OCI-LY7 (cell line): ENCODE data around the gene GLB1L3. TPM values are rescaled to one million over a fixed set of nuclear protein-coding genes. Genes with fewer than 3 reads are reported as not detected.

Experiments
- BruUV-seq: library from RNA; stranded (reverse); fragments of 400-500 nt; replicated peaks from 2 replicates; lab custom pipeline; 2021; lab: Mats Ljungman, UMichigan
- CTCF ChIA-PET: fragments of 300-600 bp; sonication (Branson Sonifier 250); formaldehyde crosslinking; loops from one replicate; lab custom pipeline; 2022; ENCODE audit warnings: antibody characterized with exemption; ENCODE audit not compliant: unreplicated experiment; lab: Charles Lee
- POLR2A ChIA-PET: fragments of 300-600 bp; sonication (Branson Sonifier 250); formaldehyde crosslinking; loops from one replicate; lab custom pipeline; 2022; ENCODE audit warnings: antibody characterized with exemption; lab: Charles Lee
- DNase-seq: peaks from one replicate; pipeline ENCODE4 v3.0.0-alpha.2; 2015; ENCODE audit warnings: low spot score
- H2AFZ ChIP-seq: fragments of 200-600 bp; sonication (generic), shearing (Covaris generic); 2 replicates; pipeline ENCODE4 v1.6.1; 2014; ENCODE audit warnings: mild to moderate bottlenecking, antibody characterized with exemption, low read length, moderate library complexity
- H3K27ac ChIP-seq: fragments of 200-600 bp; sonication (generic); 2 replicates; pipeline ENCODE4 v1.5.1; 2014; ENCODE audit warnings: mixed run types, low read depth, mild to moderate bottlenecking, moderate library complexity, low read length, inconsistent platforms; ENCODE audit not compliant: poor library complexity, severe bottlenecking
- H3K36me3 ChIP-seq: fragments of 200-600 bp; sonication (generic); 2 replicates; pipeline ENCODE4 v1.6.1; 2014; ENCODE audit warnings: mild to moderate bottlenecking, antibody characterized with exemption, low read length, moderate library complexity, mixed read lengths; ENCODE audit not compliant: insufficient read depth
- H3K4me1 ChIP-seq: fragments of 200-600 bp; sonication (generic); 2 replicates; pipeline ENCODE4 v1.5.1; 2014; ENCODE audit warnings: mild to moderate bottlenecking, low read length; ENCODE audit not compliant: insufficient read depth, poor library complexity, severe bottlenecking
- H3K4me2 ChIP-seq: fragments of 200-600 bp; sonication (generic); 2 replicates; pipeline ENCODE4 v1.6.1; 2014; ENCODE audit warnings: mild to moderate bottlenecking, low read length
- H3K4me3 ChIP-seq: fragments of 200-600 bp; sonication (generic); 2 replicates; pipeline ENCODE4 v1.5.1; 2014; ENCODE audit warnings: mild to moderate bottlenecking, low read depth, low read length; ENCODE audit not compliant: poor library complexity, severe bottlenecking
- H3K79me2 ChIP-seq: fragments of 200-600 bp; sonication (generic); 2 replicates; pipeline ENCODE4 v1.6.1; 2016; ENCODE audit warnings: low read depth, mild to moderate bottlenecking, low read length, moderate library complexity, mixed read lengths; ENCODE audit not compliant: insufficient read depth
- H3K9me2 ChIP-seq: fragments of 200-600 bp; sonication (generic); 2 replicates; pipeline ENCODE4 v1.6.1; 2016; ENCODE audit warnings: mild to moderate bottlenecking, low read length, mixed read lengths; ENCODE audit not compliant: insufficient read depth
- H3K9me3 ChIP-seq: fragments of 200-600 bp; sonication (generic); 2 replicates; pipeline ENCODE4 v1.6.1; 2014; ENCODE audit warnings: mild to moderate bottlenecking, mixed run types, low read length, mixed read lengths
- H4K20me1 ChIP-seq: fragments of 200-600 bp; sonication (generic); 2 replicates; pipeline ENCODE4 v1.6.1; 2014; ENCODE audit warnings: mild to moderate bottlenecking, antibody characterized with exemption, low read length, moderate library complexity, mixed read lengths; ENCODE audit not compliant: insufficient read depth
- EZH2phosphoT487 ChIP-seq: fragments of 200-600 bp; sonication (generic); IDR thresholded peaks from 2 replicates; pipeline ENCODE4 v1.6.1; 2018; ENCODE audit warnings: low read depth, borderline replicate concordance, mild to moderate bottlenecking, mixed run types, antibody characterized with exemption, low read length, moderate library complexity, mixed read lengths
- intact Hi-C: fragments of 100-400 bp; cut with micrococcal nuclease; formaldehyde crosslinking; loops from one replicate; pipeline ENCODE4 v1.10.0; 2022; ENCODE audit not compliant: unreplicated experiment
- total RNA-seq, 2 experiments: library from RNA; depleted of rRNA in 1 of 2; stranded (reverse); fragments of >200 nt in 1 of 2; shearing (Covaris generic) in 1 of 2; gene quantifications; 2 replicates each; pipeline ENCODE4 v1.2.3, GENCODE V29; 2014 to 2022
- TF ChIP-seq, protein P1 (sequence below): fragments of 200-600 bp; sonication (generic); conservative IDR thresholded peaks from 2 replicates; pipeline ENCODE4 v1.5.1; 2014; ENCODE audit warnings: mild to moderate bottlenecking, antibody characterized with exemption, low read length, moderate library complexity, mixed read lengths

The GLB1L3 gene
- total RNA-seq, 2 experiments from 2014 or later = not detected

DNA sequence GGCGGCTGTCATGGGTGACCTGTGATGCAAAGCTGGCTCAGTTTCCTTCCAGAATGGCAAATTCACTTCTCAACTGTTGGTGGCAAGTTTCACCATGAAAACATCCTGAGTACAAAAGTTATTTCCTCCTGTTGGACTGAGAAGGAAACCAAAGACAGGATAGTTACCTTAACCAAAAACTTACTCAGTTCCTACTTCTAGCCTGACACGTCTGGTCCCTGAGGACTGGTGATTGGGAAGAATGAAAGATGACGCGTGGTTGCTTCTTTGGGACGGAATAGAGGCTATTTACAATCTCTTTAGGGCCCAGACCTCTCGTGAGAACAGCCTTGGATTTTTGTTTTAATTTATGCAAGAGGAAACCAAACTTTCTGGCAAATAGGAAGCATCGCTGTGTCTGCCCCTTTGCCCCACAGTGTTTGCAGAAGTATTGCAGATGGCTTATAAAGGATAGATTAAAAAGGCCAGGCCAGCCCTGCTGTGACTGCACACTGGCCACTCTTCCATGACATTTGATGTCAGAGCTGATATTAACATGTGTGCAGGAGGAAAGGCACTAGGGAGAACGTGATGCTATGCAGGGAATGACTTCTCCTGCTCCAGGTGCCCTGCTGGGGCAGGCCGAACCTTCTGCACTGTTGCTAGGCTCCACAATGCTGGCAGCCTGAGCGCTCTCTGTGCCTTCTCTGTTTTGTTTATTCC, 44.1 kb upstream of the GLB1L3 start:
- no TSS peak for BruUV-seq
- no peak overlapping the region for H3K4me2 ChIP-seq
- no peaks in the 10 kb centered on the region for H3K9me2 ChIP-seq
- peaks cover 36% of the 10 kb centered on the region for H3K4me1 ChIP-seq
- peaks cover 26% of the 10 kb centered on the region; the same call in 1 of the 2 replicates for H3K79me2 ChIP-seq
- no peak for DNase-seq
- peaks cover 6% of the 10 kb centered on the region; the same call in 1 of the 2 replicates for H3K36me3 ChIP-seq
- intact Hi-C loops = no loop called here
- no peak overlapping the region for H3K27ac ChIP-seq
- no peak overlapping the region for H3K4me3 ChIP-seq
- no peak for TF ChIP-seq EZH2phosphoT487
- TF ChIP-seq, protein P1, sequence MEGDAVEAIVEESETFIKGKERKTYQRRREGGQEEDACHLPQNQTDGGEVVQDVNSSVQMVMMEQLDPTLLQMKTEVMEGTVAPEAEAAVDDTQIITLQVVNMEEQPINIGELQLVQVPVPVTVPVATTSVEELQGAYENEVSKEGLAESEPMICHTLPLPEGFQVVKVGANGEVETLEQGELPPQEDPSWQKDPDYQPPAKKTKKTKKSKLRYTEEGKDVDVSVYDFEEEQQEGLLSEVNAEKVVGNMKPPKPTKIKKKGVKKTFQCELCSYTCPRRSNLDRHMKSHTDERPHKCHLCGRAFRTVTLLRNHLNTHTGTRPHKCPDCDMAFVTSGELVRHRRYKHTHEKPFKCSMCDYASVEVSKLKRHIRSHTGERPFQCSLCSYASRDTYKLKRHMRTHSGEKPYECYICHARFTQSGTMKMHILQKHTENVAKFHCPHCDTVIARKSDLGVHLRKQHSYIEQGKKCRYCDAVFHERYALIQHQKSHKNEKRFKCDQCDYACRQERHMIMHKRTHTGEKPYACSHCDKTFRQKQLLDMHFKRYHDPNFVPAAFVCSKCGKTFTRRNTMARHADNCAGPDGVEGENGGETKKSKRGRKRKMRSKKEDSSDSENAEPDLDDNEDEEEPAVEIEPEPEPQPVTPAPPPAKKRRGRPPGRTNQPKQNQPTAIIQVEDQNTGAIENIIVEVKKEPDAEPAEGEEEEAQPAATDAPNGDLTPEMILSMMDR = no peak
- H4K20me1 ChIP-seq = peaks cover 39% of the 10 kb centered on the region
- no peak overlapping the region for H2AFZ ChIP-seq
- ChIA-PET CTCF (no interaction called here), POLR2A (no interaction called here)
- no peaks in the 10 kb centered on the region for H3K9me3 ChIP-seq

DNA sequence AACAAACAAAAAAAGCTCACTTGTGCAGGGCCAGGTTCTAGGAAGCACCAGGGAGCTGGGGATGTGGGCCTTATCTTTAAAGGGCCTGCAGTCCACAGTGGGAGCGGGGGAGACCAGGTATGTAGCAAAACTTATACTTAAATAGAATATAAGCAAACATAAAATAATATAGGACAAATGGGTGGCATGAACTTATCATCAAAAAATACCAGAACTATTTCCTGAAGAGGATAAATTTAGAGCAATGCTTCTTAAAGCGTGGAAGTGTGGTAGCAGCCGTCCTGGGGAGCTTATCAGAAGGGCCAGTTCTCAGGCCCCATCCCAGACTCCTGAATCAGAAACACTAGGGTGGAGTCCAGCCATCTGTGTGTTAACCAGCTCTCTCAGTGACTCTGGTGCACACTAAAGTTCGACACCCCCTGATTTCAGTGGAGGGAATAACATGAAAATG, 42.4 kb upstream of the GLB1L3 start:
- peaks cover 31% of the 10 kb centered on the region for H4K20me1 ChIP-seq

More for the DNA sequence above, 42.4 kb upstream of the GLB1L3 start:
- no peaks in the 10 kb centered on the region for H3K9me3 ChIP-seq
- no peaks in the 10 kb centered on the region for H3K9me2 ChIP-seq
- CTCF ChIA-PET = no interaction called here
- no peak for DNase-seq
- no peak overlapping the region for H3K4me2 ChIP-seq
- no peak overlapping the region for H3K4me3 ChIP-seq
- no peak overlapping the region for H2AFZ ChIP-seq
- TF ChIP-seq EZH2phosphoT487 = no peak
- TF ChIP-seq, protein P1 = no peak
- H3K27ac ChIP-seq = no peak overlapping the region
- peaks cover 20% of the 10 kb centered on the region for H3K4me1 ChIP-seq
- POLR2A ChIA-PET = interaction anchor here (0.6 to 1.6 kb wide), 4 partner anchors 9 to 1352 kb away, joined by 3 to 4 read pairs (median 3); partner anchors contain the start of gene VPS26B
- no TSS peak for BruUV-seq
- H3K79me2 ChIP-seq = peaks cover 19% of the 10 kb centered on the region; the same call in 1 of the 2 replicates
- peaks cover 6% of the 10 kb centered on the region; the same call in 1 of the 2 replicates for H3K36me3 ChIP-seq
- intact Hi-C loops = no loop called here
